RWPE2 (cell line): Measurements from ENCODE around the gene DEAF1.
A peak's percentile ranks its signal among the peaks of the same experiment; 100 is the strongest.
"Not testable (repeated sequence)": the region's sequence is repeated elsewhere in the genome, so short reads cannot be mapped to it uniquely, and the experiment has no call there.

Experiments used
- ATAC-seq: fragments of 200-7000 bp; cut with Tn5 transposase; 3 replicates; pipeline ENCODE4 v1.9.1; 2021; ENCODE audit warnings: low read depth
- DNase-seq: peaks from one replicate; pipeline ENCODE4 v3.0.0-alpha.2; 2020; ENCODE audit warnings: low spot score
- H3K27ac ChIP-seq: fragments of 450-650 bp; 2 replicates; pipeline ENCODE4 v1.5.1; 2017; ENCODE audit warnings: mild to moderate bottlenecking; ENCODE audit not compliant: poor library complexity, severe bottlenecking
- H3K27me3 ChIP-seq: fragments of 250-450 bp; sonication (Bioruptor Pico); 2 replicates; pipeline ENCODE4 v1.5.1; 2021; ENCODE audit warnings: mild to moderate bottlenecking, moderate library complexity; ENCODE audit not compliant: insufficient read depth, poor library complexity, severe bottlenecking
- H3K36me3 ChIP-seq: fragments of 250-450 bp; sonication (Bioruptor Pico); 2 replicates; pipeline ENCODE4 v1.5.1; 2020; ENCODE audit warnings: low read depth, mild to moderate bottlenecking, moderate library complexity
- H3K4me1 ChIP-seq: fragments of 250-450 bp; sonication (Bioruptor Pico); 2 replicates; pipeline ENCODE4 v1.5.1; 2021; ENCODE audit warnings: mild to moderate bottlenecking, moderate library complexity; ENCODE audit not compliant: insufficient read depth, poor library complexity, severe bottlenecking
- H3K4me3 ChIP-seq: fragments of 250-450 bp; sonication (Bioruptor Pico); 2 replicates; pipeline ENCODE4 v1.5.1; 2021; ENCODE audit warnings: mild to moderate bottlenecking, moderate library complexity; ENCODE audit not compliant: severe bottlenecking
- H3K9me3 ChIP-seq: fragments of 250-450 bp; sonication (Bioruptor Pico); 2 replicates; pipeline ENCODE4 v1.5.1; 2021; ENCODE audit warnings: mild to moderate bottlenecking, moderate library complexity; ENCODE audit not compliant: severe bottlenecking
- TF ChIP-seq, protein P1 (sequence below): fragments of 450-650 bp; IDR thresholded peaks from one replicate; pipeline ENCODE4 v1.5.1; 2017; ENCODE audit warnings: mild to moderate bottlenecking, moderate library complexity; ENCODE audit not compliant: poor library complexity, severe bottlenecking

Gene DEAF1, protein sequence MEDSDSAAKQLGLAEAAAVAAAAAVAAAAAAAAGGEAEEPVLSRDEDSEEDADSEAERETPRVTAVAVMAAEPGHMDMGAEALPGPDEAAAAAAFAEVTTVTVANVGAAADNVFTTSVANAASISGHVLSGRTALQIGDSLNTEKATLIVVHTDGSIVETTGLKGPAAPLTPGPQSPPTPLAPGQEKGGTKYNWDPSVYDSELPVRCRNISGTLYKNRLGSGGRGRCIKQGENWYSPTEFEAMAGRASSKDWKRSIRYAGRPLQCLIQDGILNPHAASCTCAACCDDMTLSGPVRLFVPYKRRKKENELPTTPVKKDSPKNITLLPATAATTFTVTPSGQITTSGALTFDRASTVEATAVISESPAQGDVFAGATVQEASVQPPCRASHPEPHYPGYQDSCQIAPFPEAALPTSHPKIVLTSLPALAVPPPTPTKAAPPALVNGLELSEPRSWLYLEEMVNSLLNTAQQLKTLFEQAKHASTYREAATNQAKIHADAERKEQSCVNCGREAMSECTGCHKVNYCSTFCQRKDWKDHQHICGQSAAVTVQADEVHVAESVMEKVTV

DNA sequence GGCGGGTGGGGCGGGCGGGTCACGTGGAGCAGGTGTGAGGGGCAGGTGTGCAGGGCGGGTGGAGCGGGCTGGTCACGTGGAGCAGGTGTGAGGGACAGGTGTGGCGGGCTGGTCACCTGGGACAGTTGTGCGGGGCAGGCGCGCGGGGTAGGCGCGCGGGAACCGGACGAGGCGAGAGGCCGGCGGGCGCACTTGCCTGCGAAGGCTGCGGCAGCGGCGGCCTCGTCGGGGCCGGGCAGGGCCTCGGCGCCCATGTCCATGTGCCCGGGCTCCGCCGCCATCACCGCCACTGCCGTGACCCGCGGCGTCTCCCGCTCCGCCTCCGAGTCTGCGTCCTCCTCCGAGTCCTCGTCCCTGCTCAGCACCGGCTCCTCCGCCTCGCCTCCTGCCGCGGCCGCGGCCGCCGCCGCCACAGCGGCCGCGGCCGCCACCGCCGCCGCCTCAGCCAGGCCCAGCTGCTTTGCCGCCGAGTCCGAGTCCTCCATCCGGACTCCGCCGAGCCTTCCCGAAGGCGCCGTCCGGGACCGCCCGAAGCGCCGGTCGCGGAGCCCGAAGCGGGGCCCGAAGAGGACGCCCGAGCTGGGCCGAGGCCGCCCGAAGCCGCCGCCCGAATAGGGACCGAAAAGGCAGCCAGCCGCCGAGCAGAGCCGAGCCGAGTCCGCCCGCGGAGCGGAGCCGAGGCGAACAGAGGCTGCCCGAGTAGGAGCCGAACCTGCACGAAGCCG, at the start of gene DEAF1:
TSS of gene DEAF1 (minus strand) at position 660 of the 725 bp plus-strand sequence. CDS start at position 485, 175 bp downstream.
- Histone ChIP-seq H3K4me3 (peak within 1 kb of the TSS; percentile 55), H3K9me3 (no peaks in the 10 kb centered on the region), H3K27me3 (no peaks in the 10 kb centered on the region), H3K36me3 (peaks cover 1% of the 10 kb centered on the region), H3K4me1 (peaks cover 32% of the 10 kb centered on the region), H3K27ac (peak within 1 kb of the TSS; percentile 92)
- TF ChIP-seq, protein P1, sequence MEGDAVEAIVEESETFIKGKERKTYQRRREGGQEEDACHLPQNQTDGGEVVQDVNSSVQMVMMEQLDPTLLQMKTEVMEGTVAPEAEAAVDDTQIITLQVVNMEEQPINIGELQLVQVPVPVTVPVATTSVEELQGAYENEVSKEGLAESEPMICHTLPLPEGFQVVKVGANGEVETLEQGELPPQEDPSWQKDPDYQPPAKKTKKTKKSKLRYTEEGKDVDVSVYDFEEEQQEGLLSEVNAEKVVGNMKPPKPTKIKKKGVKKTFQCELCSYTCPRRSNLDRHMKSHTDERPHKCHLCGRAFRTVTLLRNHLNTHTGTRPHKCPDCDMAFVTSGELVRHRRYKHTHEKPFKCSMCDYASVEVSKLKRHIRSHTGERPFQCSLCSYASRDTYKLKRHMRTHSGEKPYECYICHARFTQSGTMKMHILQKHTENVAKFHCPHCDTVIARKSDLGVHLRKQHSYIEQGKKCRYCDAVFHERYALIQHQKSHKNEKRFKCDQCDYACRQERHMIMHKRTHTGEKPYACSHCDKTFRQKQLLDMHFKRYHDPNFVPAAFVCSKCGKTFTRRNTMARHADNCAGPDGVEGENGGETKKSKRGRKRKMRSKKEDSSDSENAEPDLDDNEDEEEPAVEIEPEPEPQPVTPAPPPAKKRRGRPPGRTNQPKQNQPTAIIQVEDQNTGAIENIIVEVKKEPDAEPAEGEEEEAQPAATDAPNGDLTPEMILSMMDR, result no peak
- DNase-seq, result peak; percentile 98
- ATAC-seq, result peak; percentile 73

- Histone ChIP-seq H3K9me3 (no peaks in the 10 kb centered on the region), H3K27ac (no peak overlapping the region), H3K36me3 (no peaks in the 10 kb centered on the region), H3K27me3 (no peaks in the 10 kb centered on the region), H3K4me1 (peaks cover 5% of the 10 kb centered on the region), H3K4me3 (no peak overlapping the region)
- no peak for ATAC-seq
- TF ChIP-seq, protein P1, result no peak
- DNase-seq, result no peak
Observed at GRCh38 chr11:742571-743201, 47.7 kb upstream of the DEAF1 start.

- TF ChIP-seq, protein P1, result no peak
- no peak for ATAC-seq
Observed at GRCh38 chr11:742156-742546, 47.1 kb upstream of the DEAF1 start.

DNA sequence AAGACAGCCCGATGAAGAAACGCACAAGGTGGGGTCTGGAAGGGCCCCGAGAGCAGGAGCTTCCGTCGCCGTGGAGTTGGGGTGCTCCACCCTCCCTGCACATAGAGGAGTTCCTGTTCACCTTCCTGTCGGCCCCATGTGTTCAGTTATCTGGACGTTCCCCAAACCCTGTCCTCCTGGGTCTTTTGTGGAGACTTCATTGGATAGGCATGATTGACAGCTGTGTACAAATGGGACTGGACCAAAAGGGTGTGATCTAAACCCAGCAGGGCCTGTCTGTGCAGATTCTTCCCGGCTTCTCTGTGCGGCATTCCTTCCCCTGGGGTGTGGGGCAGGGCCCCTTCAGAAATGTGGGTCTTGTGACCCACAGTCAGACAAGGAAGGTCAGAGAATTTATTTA, 42.9 kb upstream of the DEAF1 start:
- not testable (repeated sequence) for H3K27me3 ChIP-seq, DNase-seq, H3K27ac ChIP-seq, H3K36me3 ChIP-seq, H3K9me3 ChIP-seq, H3K4me1 ChIP-seq, H3K4me3 ChIP-seq
- ATAC-seq, result peak; percentile 69

More at GRCh38 chr11:742156-742546, 47.1 kb upstream of the DEAF1 start:
- H3K4me1 ChIP-seq, result peaks cover 7% of the 10 kb centered on the region
- H3K9me3 ChIP-seq, result no peaks in the 10 kb centered on the region
- no peaks in the 10 kb centered on the region for H3K36me3 ChIP-seq
- DNase-seq, result no peak
- H3K27me3 ChIP-seq, result no peaks in the 10 kb centered on the region
- no peak overlapping the region for H3K4me3 ChIP-seq
- H3K27ac ChIP-seq, result no peak overlapping the region

GRCh38 chr11:737366-737765, 42.3 kb upstream of the DEAF1 start:
- no peak overlapping the region for H3K4me3 ChIP-seq
- no peaks in the 10 kb centered on the region for H3K27me3 ChIP-seq
- ATAC-seq, result no peak

GRCh38 chr11:734541-734940, 39.5 kb upstream of the DEAF1 start:
- H3K4me3 ChIP-seq, H3K27ac ChIP-seq, DNase-seq, H3K27me3 ChIP-seq, H3K36me3 ChIP-seq, ATAC-seq, H3K4me1 ChIP-seq, H3K9me3 ChIP-seq: not testable (repeated sequence)

More at GRCh38 chr11:737366-737765, 42.3 kb upstream of the DEAF1 start:
- H3K4me1 ChIP-seq, result peaks cover 7% of the 10 kb centered on the region
- TF ChIP-seq, protein P1, result no peak
- H3K36me3 ChIP-seq, result no peaks in the 10 kb centered on the region
- no peaks in the 10 kb centered on the region for H3K9me3 ChIP-seq
- no peak for DNase-seq
- H3K27ac ChIP-seq, result no peak overlapping the region
